Posterior cingulate gyrus (tissue), 11 donors: Measurements from ENCODE around the gene KIRREL1.
A peak's percentile ranks its signal among the peaks of the same experiment; 100 is the strongest.

Experiments used
- DNase-seq, 10 donors: peaks; one replicate each; pipeline versions ENCODE4 v3.0.0 to v3.0.0-alpha.2; 2020 to 2021; ENCODE audit warnings: mixed read lengths in 3 of 10
- intact Hi-C: fragments of 100-400 bp; cut with DNase I; formaldehyde crosslinking; loops from one replicate; pipeline ENCODE4 v1.15.1; 2023

The KIRREL1 gene

DNA sequence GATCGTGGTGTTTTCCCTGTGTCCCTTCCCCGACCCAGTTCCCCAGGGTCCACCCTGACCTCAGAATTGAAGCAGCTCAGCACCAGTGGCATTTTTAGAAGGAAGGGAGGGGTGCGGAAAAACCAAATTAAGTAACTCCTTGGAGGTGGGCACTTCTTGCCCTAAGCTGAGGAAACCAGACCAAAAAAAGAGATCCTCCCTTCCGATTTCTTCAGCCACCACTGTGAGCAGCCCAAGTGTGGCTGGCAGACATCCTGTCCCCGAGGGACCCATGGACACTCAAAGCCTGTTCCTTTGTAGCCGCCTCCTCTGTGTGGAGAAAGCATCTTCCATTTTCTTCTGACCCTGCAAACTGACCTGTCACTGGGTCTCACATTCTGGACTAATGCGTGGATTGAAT is 31.3 kb downstream of the KIRREL1 start:
- peak in 1 of 10 donors; percentile 12 for DNase-seq
- intact Hi-C loops: no loop called here

DNA sequence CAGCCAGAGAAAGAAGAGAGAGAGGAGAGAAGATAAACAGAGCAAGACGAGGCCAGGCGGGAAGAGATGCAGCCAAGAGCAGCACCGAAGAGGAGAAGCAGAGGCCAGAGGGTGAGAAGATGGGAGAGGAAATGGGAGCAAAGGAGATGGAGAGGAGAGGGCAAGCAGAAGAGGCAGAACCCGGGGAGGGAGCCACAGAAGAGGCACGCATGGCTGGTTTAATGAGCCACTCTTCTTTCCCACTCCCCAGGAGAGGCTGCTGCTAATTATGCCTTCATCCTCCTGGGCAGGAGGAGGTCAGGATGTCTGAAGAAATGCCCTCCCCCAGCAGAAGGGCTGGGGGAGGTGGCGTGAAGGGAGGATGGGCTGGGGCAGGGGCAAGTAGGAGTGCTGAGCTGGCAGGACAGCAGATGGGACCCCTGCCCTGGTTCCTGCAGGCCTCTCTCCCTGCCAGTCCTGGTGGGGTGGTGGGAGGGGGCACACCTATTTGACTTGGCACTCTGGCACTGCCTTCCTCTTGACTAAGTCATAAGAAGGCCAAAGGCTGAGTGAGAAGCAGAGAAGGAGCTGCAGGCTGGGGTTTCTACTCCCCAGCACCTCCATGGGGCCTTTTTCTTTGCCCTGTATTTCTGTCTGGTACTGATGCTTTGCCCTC is 32.3 kb downstream of the KIRREL1 start:
- intact Hi-C loops: no loop called here
- peak in 1 of 10 donors; percentile 57 for DNase-seq

DNA sequence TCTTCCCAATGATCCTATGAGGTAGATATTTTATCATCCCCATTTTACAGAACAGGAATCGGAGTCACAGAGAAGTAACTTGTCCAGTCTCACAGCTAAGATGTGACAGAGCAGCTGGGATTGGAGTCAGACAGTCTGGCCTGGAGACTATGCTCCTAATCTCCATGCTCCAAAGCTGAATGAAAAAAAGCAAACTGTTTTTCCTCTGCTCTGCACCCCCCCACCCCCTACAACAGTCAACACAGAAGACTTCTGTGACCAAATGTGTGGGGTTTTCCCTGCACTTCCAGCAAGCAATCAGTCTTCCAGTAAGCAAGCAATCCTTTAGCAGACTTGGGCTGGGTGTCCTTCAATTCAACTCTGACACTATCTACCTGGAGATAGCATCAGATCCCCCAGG is 33.2 kb downstream of the KIRREL1 start:
- intact Hi-C loops: no loop called here
- no peak for DNase-seq

DNA sequence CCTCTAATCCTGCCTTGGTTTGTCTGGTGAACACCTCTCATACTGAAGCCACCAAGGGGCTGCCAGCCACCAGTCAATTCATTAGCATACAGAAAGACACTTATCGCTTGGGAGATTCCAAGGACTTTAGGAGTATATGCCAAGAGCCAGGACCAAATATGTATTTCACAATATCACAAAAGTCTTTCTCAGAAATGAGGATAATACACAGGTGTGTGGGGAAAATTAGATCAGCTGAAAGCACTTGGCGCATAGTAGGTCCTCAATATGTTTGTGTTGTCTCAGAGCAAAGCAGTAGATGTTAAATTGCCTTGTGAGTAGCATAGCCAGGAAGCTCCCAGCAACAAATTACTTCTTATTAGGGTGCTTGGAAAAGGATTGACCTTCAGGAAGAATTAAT is 34.1 kb downstream of the KIRREL1 start:
- no peak for DNase-seq
- intact Hi-C loops: no loop called here

DNA sequence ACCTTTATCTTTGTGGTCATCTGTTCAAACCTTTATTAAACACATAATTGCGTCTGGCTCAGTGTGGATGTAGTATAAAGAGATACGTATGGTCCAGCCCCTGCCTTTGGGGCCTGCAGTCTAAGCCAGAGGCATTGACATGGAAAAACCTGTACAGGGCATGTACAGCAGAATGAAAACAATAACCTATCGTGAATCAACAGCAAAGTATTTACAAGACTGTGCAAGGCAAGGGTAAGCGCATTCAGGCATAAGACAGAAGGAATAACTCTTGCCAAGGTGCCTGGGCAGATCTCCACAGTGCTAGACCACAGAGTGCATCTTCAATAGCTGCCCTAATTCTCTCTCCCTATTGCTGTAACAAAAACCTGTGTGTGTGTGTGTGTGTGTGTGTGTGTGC is 35.5 kb downstream of the KIRREL1 start:
- intact Hi-C loops: no loop called here
- no peak for DNase-seq

DNA sequence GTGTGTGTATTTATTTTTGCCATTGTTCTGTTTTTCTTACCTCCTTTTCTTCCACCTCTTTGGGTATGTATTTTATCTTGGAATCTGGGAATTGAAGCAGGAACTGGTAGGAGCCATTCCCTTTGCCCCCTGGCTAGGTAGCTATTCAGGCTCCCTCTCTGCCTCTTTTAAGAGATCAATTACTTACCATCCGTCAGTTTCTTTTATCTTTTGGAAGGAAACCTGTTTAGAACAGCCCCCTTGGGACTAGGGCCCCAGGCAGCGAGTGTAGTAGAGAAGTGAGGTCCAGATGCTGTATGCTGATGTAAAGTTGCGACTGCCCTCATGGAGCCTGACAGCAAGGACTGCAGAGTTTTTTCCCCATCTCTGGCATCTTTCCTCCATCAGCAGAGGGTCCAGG is 41.6 kb downstream of the KIRREL1 start:
- no peak for DNase-seq
- intact Hi-C loops: no loop called here

DNA sequence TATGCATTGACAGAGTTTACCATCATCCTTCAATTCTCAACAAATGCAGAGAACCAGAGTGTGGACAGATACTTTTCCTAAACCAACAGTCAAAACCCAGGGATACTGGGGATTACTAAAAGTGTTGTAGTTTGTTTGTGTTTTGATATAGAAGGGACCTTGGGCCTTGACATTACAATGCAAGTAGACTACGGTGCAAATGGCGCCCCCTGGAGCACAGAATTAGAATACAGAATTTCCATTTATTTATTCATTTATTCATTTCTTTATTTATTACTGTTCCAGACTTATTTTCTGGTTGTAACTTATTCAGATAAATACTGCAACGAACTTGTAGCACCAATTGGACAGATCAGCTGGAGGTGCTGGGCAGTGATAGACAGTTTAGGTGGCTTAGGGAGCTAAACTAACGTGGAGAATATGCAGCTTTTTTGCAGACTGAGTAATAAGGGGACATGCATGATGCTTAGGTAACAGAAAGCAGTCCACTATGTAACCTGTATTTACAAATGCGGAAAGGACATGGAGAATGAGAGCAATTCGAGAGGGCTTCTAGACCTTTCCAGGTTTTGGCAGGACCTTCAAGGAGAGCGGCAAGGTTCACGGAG is 42.6 kb downstream of the KIRREL1 start:
- intact Hi-C loops: no loop called here
- DNase-seq: peak in 1 of 10 donors; percentile 30

DNA sequence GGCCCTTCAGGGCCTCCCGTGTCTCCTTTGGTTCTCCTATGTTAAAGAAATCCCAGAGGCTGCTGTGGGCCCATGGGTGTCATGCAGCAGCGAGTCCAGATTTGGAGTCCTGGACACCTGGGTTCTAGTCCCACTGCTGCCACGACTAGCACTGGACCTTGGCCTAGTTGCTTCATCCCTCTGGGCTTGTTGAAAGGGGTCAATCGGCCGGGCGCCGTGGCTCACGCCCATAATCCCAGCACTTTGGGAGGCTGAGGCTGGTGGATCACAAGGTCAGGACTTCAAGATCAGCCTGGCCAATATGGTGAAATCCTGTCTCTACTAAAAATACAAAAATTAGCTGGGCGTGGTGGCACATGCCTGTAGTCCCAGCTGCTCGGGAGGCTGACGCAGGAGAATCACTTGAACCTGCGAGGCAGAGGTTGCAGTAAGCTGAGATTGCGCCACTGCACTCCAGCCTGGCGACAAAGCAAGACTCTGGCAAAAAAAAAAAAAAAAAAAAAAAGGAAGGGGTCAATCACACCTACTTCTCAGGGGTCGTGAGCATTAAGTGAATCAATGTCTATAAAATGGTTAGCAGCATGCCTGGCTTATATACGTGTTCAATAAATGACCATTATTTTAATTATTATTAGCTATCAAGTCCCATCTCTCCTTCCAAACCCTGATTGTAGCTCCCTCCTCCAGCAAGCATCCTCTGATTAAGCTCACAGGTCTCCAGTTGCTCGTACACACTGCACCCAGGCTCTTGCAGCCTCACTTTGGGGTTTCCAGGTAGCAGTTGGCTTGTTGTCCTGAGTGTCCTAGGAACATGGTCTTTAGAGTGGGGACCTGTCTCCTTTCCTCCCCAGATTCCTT is 43.8 kb downstream of the KIRREL1 start:
- peak in 1 of 10 donors; percentile 61 for DNase-seq
- intact Hi-C loops: no loop called here

DNA sequence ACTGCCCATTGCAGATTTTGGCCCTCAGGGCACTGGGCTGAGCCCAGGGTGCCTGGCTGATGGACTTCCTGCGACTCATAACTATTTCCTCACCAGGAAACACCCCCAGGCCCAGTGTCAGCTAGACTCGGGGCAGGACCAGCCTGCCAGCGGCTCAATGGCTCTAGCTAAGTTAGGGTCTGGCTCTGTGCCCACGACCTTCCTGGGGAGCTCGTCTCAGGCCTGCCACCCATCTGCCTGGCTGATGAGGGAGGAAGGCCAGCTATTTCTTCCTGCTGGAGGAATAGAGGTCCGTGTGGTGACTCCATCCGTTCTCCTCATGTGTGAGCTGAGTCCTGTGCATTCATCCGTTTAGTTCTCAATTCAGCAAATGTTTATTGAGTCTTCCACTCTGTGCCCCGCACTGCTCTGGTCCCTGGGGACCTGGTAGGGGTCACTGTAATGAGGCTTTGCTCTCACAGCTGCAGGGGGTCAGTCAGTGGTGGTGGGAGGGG is 44.5 kb downstream of the KIRREL1 start:
- no peak for DNase-seq
- intact Hi-C loops: no loop called here

DNA sequence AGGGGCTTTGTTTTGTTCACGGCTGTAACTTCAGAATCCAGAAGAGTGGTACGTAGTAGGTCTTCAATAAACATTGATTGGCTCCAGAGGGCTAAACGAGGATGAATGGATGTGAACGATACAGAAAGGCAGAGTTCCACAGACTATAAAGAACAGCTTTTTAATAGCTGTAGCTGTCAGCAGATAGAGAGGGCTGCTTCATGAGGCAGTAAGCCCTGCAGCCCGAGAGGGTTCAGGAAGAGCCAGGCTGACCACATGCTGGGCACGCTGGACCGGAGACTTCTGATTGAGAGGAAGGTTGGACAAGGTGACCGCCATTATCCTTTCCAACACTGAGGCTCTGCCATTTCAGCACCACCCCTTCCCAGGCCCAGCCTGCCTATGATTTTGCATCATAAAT is 45.3 kb downstream of the KIRREL1 start:
- DNase-seq: no peak
- intact Hi-C loops: no loop called here

DNA sequence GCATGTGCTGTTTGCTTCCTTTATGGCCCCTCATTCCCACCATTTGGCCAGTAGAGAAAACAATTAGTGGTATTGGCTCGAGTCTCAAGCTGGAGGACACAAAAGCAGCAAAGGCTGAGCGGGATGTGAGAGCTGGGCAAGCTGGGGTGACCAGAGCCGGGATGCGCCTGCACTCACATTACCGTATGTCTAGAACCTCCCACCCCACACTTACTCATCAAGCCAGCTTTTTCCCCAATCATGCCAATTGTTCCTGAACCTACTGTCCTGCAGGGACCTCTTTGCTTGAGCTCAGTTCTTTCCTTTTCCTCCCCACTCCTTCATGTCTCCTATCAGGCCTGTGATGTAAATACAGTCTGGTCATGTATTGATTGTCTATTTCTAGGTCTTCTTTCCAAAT is 45.9 kb downstream of the KIRREL1 start:
- intact Hi-C loops: no loop called here
- no peak for DNase-seq

DNA sequence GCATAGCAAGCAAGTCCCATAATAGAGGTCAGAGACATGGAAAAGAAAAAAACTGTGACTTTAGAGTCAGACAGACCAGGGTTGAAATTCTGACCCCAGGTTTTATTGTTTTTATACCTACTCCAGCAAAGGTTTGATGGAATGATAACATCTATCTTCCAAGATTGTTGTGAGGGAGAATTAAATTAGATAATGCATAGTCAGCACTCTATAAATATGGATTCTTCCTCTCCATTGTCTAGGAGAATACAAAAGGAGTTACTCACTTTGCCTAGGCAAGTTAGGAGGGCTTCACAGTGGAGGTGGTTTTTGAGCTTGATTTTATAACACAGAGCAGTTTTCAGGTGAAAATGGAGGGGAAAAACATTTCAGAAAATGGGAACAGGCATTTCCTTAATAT is 46.9 kb downstream of the KIRREL1 start:
- no peak for DNase-seq
- intact Hi-C loops: no loop called here

DNA sequence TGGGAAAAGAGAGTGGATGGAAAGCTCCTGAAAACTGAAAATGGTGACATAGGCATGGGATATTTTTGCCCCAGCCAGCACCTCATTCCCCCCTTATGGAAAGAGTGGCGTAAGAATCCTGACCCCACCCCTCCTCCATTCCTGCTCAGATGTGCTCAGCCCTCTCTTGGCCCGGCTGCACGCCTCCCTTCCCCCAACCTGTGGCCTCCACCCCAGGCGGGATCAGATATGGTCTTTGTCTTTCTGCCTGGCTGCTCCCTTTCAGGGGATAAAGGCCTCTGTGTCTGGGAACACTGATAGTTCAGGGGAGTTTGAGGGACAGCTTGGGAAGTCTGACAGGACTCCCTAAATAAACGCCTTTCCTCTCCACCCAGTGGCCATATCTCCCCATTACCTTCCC is 49.8 kb downstream of the KIRREL1 start:
- intact Hi-C loops: no loop called here
- DNase-seq: peak in 2 of 10 donors; percentile 19 to 33

DNA sequence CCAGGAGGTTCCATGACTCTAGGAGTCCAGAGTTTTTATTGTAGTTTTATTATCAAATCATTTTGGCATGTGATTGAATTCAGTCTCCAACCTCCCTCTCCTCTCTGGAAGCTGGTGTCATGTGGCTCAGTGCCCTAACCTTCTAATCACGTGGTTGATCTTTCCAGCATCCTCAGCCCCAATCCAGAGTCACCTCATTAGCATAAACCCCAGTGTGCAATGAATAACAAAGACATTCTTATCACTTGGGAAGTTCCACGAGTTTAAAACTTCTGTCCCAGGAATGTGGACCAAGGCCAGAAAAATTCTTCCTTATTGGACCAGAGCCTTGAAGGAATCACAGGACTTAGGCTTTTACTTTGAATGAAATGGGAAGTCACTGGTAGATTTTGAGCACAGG is 52.2 kb downstream of the KIRREL1 start:
- intact Hi-C loops: no loop called here
- DNase-seq: no peak

DNA sequence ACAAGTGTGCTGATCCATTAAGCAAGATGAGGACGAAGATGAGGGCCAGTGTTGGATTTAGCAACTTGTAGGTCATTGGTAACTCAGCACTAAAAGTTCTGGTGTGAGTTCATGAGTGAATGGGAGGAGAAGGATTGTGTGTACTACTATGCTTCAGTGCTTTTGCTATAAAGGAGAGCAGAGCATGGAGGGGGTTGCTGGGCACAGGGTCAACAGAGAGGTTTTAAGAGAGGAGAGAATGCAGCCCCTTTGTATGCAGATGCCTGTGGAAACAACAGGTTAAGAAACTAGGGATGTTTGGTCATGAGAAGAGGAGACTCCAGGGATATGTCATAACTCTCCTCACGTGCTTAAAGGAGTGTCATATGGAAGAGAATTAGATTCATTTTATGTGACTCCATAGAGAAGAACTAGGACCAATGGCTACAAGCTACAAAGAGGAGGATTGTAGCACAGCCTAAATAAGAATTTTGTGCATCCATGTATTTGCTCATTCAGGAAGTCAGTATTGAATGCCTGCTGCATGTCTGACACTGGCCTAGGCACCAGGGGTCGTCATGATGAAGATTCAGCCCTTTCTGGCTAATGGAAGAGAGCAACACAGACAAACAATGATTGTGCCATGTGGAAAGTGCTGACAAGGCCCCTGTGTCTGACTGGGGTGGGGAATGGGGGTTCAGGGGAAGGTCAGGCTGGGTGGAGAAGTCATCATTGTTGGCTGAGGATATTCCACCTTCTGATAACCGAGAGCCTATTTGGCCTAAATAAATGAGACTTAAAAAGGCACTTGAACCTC is 53.5 kb downstream of the KIRREL1 start:
- no peak for DNase-seq
- intact Hi-C loops: no loop called here

DNA sequence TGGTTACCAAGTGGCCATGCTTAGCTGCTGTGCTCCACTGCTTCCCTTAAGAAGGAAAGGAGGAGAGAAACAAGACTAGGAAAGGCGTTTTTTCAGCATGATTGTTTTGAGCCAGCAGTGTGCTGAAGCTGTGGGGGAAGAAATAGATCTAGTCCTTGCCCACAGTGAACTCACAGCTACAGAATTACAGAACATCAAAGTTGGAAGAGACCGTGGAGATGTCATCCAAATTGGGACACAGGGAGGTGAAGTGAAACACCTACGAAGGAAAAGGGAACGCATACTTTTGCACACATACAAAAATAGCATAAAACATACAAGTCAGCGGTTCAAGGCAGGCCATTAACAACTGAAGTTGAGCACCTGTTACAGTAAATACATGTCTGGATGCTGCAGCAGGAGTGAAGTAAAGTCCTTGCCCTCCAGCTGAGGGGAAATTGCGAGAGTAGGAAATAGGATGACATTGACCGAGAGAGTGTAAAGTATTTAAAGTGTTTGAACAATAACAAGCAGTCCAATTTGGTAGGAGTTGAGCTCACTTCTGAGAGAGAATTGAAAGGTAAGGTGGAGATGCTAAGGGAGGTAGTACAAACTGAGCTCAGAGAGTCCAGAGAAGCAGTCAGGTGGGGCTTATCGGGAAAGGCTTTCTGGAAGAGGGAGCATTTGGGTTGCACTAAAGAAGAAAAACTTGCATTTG is 55.1 kb downstream of the KIRREL1 start:
- peak in 1 of 10 donors; percentile 3 for DNase-seq
- intact Hi-C loops: no loop called here

DNA sequence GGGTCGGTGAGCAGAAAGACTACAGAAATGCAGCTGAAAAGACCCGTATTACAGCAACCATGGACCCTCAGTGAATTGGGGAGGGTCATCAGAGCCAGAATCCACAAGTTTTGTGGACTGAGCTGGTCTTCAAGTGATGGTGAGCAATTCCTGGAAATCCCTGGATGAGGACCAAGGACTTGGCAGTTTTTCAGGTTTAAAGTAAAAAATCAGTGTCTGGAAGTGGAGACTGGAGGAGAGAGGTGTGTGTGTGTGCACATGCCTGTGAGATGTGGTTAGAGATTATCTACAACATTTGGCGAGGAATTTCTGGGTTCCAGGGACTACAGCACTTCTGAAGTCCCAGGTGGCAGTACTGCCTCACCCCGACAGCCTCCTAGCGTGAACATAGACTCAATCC is 56.4 kb downstream of the KIRREL1 start:
- DNase-seq: no peak
- intact Hi-C loops: no loop called here

DNA sequence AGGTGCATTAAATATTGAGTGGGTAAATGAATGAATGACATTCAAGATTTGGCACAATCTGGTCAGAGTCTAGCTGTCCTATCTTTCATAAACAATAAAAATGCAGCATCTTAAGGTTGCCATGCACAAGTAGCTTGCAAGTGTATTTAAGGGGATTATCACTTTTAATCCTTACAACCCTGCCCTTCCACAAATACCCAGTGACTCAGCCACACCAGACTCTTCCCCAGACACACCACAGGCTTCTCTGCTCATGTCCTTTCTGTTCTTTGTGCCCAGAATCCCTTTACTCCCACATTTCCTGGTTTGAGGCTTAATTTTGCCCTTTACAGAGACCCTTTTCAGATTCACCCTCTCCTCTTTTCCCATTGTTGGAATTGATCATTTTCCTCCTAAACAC is 59.8 kb downstream of the KIRREL1 start:
- DNase-seq: no peak
- intact Hi-C loops: no loop called here

DNA sequence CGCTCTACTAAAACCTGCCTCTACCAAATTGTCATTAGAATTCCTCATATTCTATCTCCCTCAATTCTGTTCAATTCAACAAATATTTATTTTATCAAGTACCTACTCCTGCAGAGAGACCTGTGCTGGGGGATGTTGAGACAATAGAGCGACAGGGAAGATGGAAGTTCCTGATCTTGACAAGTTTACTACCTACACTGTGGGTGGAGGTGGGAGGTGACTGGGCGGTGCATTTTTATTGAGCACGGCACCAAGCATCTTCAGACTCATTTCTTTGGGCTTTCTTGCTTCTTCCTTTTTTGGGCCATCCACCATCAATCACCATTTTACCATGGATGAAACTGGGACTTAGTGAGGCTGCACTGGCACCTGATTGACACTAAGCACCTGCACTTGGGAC is 61.3 kb downstream of the KIRREL1 start:
- intact Hi-C loops: no loop called here
- no peak for DNase-seq

DNA sequence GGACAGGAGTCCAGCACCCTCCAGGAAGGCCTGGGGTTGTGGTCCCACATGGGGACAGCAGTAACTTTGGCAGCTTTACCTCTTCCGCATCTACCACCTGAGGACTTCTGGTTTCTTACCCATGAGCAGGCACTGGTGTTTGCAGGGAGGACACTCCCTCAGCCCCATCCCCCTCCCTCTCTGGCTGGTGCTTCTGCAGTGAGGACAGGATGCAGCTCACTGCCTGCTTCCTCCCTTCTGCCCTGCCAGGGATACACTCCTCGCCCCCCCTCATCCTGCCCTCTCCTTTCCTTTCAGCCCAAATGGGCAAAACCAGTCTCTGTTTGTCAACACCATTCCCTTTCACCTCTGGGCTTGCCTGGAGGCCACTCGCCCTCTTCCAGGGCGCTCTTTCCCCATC is 62.4 kb downstream of the KIRREL1 start:
- no peak for DNase-seq
- intact Hi-C loops: no loop called here
